Astrocyte (in vitro differentiated cells and primary cell): ENCODE data around the gene NYNRIN.

Experiments
- CTCF ChIP-seq: IDR thresholded peaks from 2 replicates; pipeline ENCODE4 v1.5.1; 2011; ENCODE audit warnings: low read depth, mild to moderate bottlenecking, inconsistent platforms, low read length, moderate library complexity; ENCODE audit not compliant: insufficient read depth
- EZH2 ChIP-seq: IDR thresholded peaks from 2 replicates; pipeline ENCODE4 v1.6.1; 2012; ENCODE audit warnings: mild to moderate bottlenecking, low read length, inconsistent platforms; ENCODE audit not compliant: insufficient read depth

DNA sequence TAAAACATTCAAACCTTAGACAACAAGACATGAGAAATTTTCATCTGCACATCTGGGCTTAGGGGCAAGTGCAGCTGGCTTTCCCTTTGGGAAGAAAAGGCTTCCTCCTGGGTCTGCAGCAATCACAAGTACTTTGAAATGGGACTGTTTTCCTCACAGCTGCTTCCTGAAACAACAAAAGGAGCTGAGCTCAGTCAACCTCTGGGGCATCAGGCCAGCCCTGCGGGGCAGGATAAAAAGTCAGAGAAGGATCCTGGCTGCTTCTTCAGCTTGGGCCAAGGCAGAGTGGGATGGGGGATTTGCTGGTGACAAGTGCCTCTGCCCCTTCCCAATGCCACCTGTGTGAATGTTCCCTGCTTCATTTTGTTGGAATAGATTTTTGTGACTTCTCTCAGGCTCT lies 59.9 kb downstream of the NYNRIN start:
- TF ChIP-seq CTCF (no peak), EZH2 (no peak)
